ENCODE data around the gene HSFX1.

- TF ChIP-seq CTCF (IDR thresholded peaks at IDR 0.05): no peak
- no peak for TF ChIP-seq EP300 (IDR thresholded peaks at IDR 0.05; ENCODE audit: low read depth)
- TF ChIP-seq POLR2A (IDR thresholded peaks at IDR 0.05): no peak
- TF ChIP-seq POLR2AphosphoS5 (IDR thresholded peaks at IDR 0.05): no peak
Measured at GRCh38 chrX:149757206-149758067, 16.4 kb upstream of the HSFX1 start.
